ENCODE measurements around the gene MCC.

- TF ChIP-seq CTCF (IDR thresholded peaks at IDR 0.05) (no peak), EZH2 (IDR thresholded peaks at IDR 0.05) (no peak)
Observed at GRCh38 chr5:113053511-113053995, 434.7 kb downstream of the MCC start.
